Measurements from ENCODE around the gene NOP9. TPM values are rescaled to one million over a fixed set of nuclear protein-coding genes. Genes with fewer than 3 reads are reported as not detected.

The NOP9 gene
- total RNA-seq, 2 experiments from 2014 or later, result 33.5 to 33.6 TPM

DNA sequence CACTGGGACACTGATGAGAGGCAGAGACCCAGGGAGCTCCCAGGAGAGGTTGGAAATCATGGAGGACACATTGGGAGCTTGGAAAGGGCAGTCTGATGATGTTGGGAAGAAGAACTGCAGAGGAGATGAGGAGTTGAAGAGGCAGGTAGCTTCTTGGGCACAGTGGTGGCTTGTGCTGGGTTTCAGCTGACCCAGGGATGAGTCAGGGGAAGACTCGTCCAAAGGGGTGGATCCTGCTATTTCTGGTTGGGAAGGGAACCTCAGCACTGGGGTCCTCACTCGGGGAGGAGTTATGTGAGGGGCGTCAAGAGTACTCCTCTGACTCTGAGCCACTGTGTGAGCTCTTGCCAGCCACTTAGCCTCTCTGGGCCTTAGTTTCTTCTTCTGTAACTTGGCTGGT is 23.7 kb downstream of the NOP9 start:
- POLR2A ChIA-PET, result interaction anchor here (1.2 kb wide), 1 partner anchor 13 kb away, joined by 4 read pairs; the partner anchor contains the start of gene LTB4R2
- ATAC-seq, result no peak
- CTCF ChIA-PET, result interaction anchor here (0.8 to 10.2 kb wide), 4 partner anchors 10 to 108 kb away, joined by 3 to 88 read pairs (median 12); partner anchors contain the start of genes ADCY4, CIDEB and RIPK3
- no peak for DNase-seq
- no peaks in the 10 kb centered on the region for H3K36me3 Mint-ChIP-seq (ENCODE audit: low read depth)
- H3K4me1 Mint-ChIP-seq (ENCODE audit: low read depth), result peaks cover 7% of the 10 kb centered on the region
- H3K27me3 Mint-ChIP-seq, result no peaks in the 10 kb centered on the region
- H3K27ac Mint-ChIP-seq, result no peak overlapping the region
- H3K4me3 Mint-ChIP-seq, result no peak overlapping the region
- TF ChIP-seq, protein P1, sequence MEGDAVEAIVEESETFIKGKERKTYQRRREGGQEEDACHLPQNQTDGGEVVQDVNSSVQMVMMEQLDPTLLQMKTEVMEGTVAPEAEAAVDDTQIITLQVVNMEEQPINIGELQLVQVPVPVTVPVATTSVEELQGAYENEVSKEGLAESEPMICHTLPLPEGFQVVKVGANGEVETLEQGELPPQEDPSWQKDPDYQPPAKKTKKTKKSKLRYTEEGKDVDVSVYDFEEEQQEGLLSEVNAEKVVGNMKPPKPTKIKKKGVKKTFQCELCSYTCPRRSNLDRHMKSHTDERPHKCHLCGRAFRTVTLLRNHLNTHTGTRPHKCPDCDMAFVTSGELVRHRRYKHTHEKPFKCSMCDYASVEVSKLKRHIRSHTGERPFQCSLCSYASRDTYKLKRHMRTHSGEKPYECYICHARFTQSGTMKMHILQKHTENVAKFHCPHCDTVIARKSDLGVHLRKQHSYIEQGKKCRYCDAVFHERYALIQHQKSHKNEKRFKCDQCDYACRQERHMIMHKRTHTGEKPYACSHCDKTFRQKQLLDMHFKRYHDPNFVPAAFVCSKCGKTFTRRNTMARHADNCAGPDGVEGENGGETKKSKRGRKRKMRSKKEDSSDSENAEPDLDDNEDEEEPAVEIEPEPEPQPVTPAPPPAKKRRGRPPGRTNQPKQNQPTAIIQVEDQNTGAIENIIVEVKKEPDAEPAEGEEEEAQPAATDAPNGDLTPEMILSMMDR (IDR thresholded peaks at IDR 0.05), result no peak
- H3K9me3 Mint-ChIP-seq, result no peaks in the 10 kb centered on the region
- intact Hi-C loops (cut with micrococcal nuclease), result no loop called here

DNA sequence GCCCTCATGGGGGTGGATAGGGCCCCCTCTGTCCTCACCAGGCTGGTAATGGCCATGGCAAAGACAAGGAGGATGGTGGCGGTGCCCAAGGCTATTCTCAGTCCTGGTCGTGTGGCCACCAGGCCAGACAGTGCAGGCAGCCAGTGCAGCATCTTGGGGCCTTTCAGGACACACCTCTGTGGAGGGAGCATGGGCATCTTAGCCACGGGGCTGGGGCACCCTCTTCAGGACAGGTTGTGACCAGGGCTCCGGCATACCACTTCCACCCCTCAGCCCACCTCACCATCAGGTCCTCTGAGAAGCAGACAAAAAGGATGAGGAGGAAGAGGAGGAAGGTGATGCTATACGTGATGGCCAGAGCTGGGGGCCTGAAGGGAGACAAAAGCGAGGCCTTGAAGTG is 24.4 kb downstream of the NOP9 start:
- peaks cover 14% of the 10 kb centered on the region for H3K4me1 Mint-ChIP-seq (ENCODE audit: low read depth)
- no peaks in the 10 kb centered on the region for H3K9me3 Mint-ChIP-seq
- H3K36me3 Mint-ChIP-seq (ENCODE audit: low read depth), result no peaks in the 10 kb centered on the region
- H3K27me3 Mint-ChIP-seq, result no peaks in the 10 kb centered on the region
- H3K27ac Mint-ChIP-seq, result no peak overlapping the region
- intact Hi-C loops (cut with micrococcal nuclease), result no loop called here
- TF ChIP-seq, protein P1 (IDR thresholded peaks at IDR 0.05), result no peak
- DNase-seq (no peak), ATAC-seq (no peak)
- H3K4me3 Mint-ChIP-seq, result no peak overlapping the region
- ChIA-PET CTCF (interaction anchor here (1.1 to 10.2 kb wide), 5 partner anchors 9 to 113 kb away, joined by 3 to 88 read pairs (median 10); partner anchors contain the start of genes ADCY4 and CIDEB), POLR2A (interaction anchor here (1.2 to 2.1 kb wide), 2 partner anchors 11 to 14 kb away, joined by 4 to 9 read pairs; partner anchors contain the start of gene LTB4R2)

DNA sequence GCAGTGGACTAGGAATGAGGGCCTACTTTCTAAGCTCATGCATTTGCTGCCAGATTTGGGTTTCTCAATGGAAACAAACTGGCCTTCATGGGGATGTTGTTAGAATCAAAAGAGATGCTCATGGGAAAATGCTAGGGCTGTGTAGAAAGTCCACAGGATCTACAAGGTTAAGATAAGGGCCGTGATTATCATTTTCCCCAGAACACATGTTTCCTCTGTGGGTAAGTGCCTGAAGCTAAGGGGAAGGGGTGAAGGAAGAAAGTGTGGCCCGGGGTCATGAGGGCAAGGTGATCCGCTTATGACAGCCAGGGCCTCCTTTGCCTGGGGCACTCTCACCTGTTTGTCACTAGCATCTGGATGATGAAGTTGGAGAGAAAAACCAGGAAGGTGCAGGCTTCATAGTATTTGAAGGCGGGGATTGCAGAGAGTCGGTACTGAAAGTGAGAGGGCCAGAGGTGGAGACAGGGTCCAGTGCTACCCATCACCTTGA is 25.4 kb downstream of the NOP9 start:
- Mint-ChIP-seq H3K27ac (no peak overlapping the region), H3K4me3 (no peak overlapping the region), H3K36me3 (ENCODE audit: low read depth) (no peaks in the 10 kb centered on the region), H3K9me3 (no peaks in the 10 kb centered on the region), H3K4me1 (ENCODE audit: low read depth) (peaks cover 25% of the 10 kb centered on the region), H3K27me3 (no peaks in the 10 kb centered on the region)
- TF ChIP-seq, protein P1 (IDR thresholded peaks at IDR 0.05), result no peak
- ChIA-PET POLR2A (interaction anchor here (0.8 to 2.1 kb wide), 5 partner anchors 8 to 105 kb away, joined by 3 to 9 read pairs (median 4); partner anchors contain the start of genes KHNYN and RIPK3), CTCF (interaction anchor here (1.1 to 10.2 kb wide), 6 partner anchors 8 to 112 kb away, joined by 3 to 88 read pairs (median 8); partner anchors contain the start of genes ADCY4 and CIDEB)
- DNase-seq (no peak), ATAC-seq (no peak)
- intact Hi-C loops (cut with micrococcal nuclease), result no loop called here

DNA sequence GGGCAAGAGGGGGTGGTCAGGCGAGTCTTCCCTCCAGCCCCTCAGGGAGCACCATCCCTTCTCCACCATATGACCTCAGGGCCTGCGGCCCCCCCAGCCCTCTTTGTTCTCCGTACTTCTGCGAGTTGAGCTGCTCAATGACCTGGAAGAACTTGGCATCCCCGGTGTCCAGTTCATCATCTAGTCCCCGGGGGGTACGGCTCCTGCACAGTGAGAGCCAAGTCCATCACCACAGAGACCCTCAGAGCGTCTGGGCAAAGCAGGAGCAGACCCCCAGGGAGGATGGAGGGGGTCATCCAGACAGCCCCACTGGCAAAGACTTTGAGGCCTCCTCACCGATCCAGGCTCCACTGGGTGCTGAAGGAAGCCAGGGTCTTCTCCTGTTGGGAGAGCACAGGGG is 26.3 kb downstream of the NOP9 start:
- H3K27ac Mint-ChIP-seq, result no peak overlapping the region

More for the DNA sequence above, 26.3 kb downstream of the NOP9 start:
- ChIA-PET CTCF (interaction anchor here (1.2 to 4.8 kb wide), 2 partner anchors 16 to 106 kb away, joined by 4 to 42 read pairs; no protein-coding TSS in a partner anchor), POLR2A (interaction anchor here (1.5 to 2.1 kb wide), 2 partner anchors 13 to 14 kb away, joined by 3 to 9 read pairs; partner anchors contain the start of gene RIPK3)
- TF ChIP-seq, protein P1 (IDR thresholded peaks at IDR 0.05), result no peak
- intact Hi-C loops (cut with micrococcal nuclease), result no loop called here
- H3K4me1 Mint-ChIP-seq (ENCODE audit: low read depth), result peaks cover 25% of the 10 kb centered on the region
- H3K9me3 Mint-ChIP-seq, result no peaks in the 10 kb centered on the region
- H3K4me3 Mint-ChIP-seq, result no peak overlapping the region
- ATAC-seq, result no peak
- no peaks in the 10 kb centered on the region for H3K36me3 Mint-ChIP-seq (ENCODE audit: low read depth)
- H3K27me3 Mint-ChIP-seq, result peaks cover 4% of the 10 kb centered on the region
- no peak for DNase-seq
